OCI-LY1 (cell line): ENCODE results near the gene TRUB1.

Experiments
- H2AFZ ChIP-seq: fragments of 200-600 bp; sonication (generic), shearing (Covaris generic); 2 replicates; pipeline ENCODE4 v1.6.0; 2014; ENCODE audit warnings: antibody characterized with exemption, mild to moderate bottlenecking, low read length
- H3F3A ChIP-seq: fragments of 200-600 bp; sonication (generic), shearing (Covaris generic); 2 replicates; pipeline ENCODE4 v1.6.0; 2014; ENCODE audit warnings: mild to moderate bottlenecking, antibody characterized with exemption, low read length, moderate library complexity; ENCODE audit not compliant: insufficient read depth
- H3K27ac ChIP-seq: fragments of 200-600 bp; sonication (generic); 2 replicates; pipeline ENCODE4 v1.5.1; 2014; ENCODE audit warnings: low read length, mixed run types, mild to moderate bottlenecking, low read depth; ENCODE audit not compliant: poor library complexity, severe bottlenecking
- H3K27me3 ChIP-seq: fragments of 200-600 bp; sonication (generic); 2 replicates; pipeline ENCODE4 v1.6.0; 2014; ENCODE audit warnings: antibody characterized with exemption, mild to moderate bottlenecking, low read length, moderate library complexity; ENCODE audit not compliant: insufficient read depth
- H3K36me3 ChIP-seq: fragments of 200-600 bp; sonication (generic); 2 replicates; pipeline ENCODE4 v1.6.1; 2014; ENCODE audit warnings: mild to moderate bottlenecking, antibody characterized with exemption, low read length, moderate library complexity, mixed read lengths; ENCODE audit not compliant: insufficient read depth
- H3K4me1 ChIP-seq: fragments of 200-600 bp; sonication (generic); 2 replicates; pipeline ENCODE4 v1.5.1; 2014; ENCODE audit warnings: mild to moderate bottlenecking, low read length, moderate library complexity; ENCODE audit not compliant: insufficient read depth, severe bottlenecking
- H3K4me2 ChIP-seq: fragments of 200-600 bp; sonication (generic), shearing (Covaris generic); 2 replicates; pipeline ENCODE4 v1.6.1; 2014; ENCODE audit warnings: low read length
- H3K4me3 ChIP-seq: fragments of 200-600 bp; sonication (generic); 2 replicates; pipeline ENCODE4 v1.5.1; 2014; ENCODE audit warnings: low read length, low read depth, mild to moderate bottlenecking, mixed read lengths; ENCODE audit not compliant: poor library complexity, severe bottlenecking
- H3K79me2 ChIP-seq: fragments of 200-600 bp; shearing (Covaris generic); 2 replicates; pipeline ENCODE4 v1.6.1; 2016; ENCODE audit warnings: mixed run types, low read length, mixed read lengths; ENCODE audit not compliant: insufficient read depth
- H3K9ac ChIP-seq: fragments of 200-600 bp; sonication (generic), shearing (Covaris generic); 2 replicates; pipeline ENCODE4 v1.6.1; 2014; ENCODE audit warnings: mild to moderate bottlenecking, low read length, mixed read lengths
- H3K9me2 ChIP-seq: fragments of 200-600 bp; sonication (generic), shearing (Covaris generic); 2 replicates; pipeline ENCODE4 v1.6.1; 2014; ENCODE audit warnings: low read depth, mild to moderate bottlenecking, low read length, mixed read lengths
- H3K9me3 ChIP-seq: fragments of 200-600 bp; shearing (Covaris generic); 2 replicates; pipeline ENCODE4 v1.6.1; 2014; ENCODE audit warnings: low read length, mixed read lengths
- H4K20me1 ChIP-seq: fragments of 200-600 bp; sonication (generic), shearing (Covaris generic); 2 replicates; pipeline ENCODE4 v1.6.0; 2016; ENCODE audit warnings: mild to moderate bottlenecking, low read length; ENCODE audit not compliant: insufficient read depth
- CTCF ChIP-seq: fragments of 200-600 bp; sonication (generic), shearing (Covaris generic); IDR thresholded peaks from 2 replicates; pipeline ENCODE4 v1.5.1; 2017; ENCODE audit warnings: mild to moderate bottlenecking, antibody characterized with exemption, low read length, moderate library complexity, mixed read lengths
- EZH2 ChIP-seq: fragments of 200-600 bp; sonication (generic), shearing (Covaris generic); IDR thresholded peaks from 2 replicates; pipeline ENCODE4 v1.8.0; 2017; ENCODE audit warnings: borderline replicate concordance, mixed run types, mild to moderate bottlenecking, antibody characterized with exemption, low read length, moderate library complexity, mixed read lengths

Gene TRUB1

GRCh38 chr10:115004236-115004862, 66.4 kb downstream of the TRUB1 start:
- Histone ChIP-seq H3K36me3 (no peaks in the 10 kb centered on the region), H3K9me3 (no peaks in the 10 kb centered on the region), H3F3A (no peaks in the 10 kb centered on the region), H3K4me1 (peaks cover 24% of the 10 kb centered on the region), H3K4me3 (no peak overlapping the region), H3K4me2 (no peak overlapping the region), H3K27me3 (no peaks in the 10 kb centered on the region), H2AFZ (no peak overlapping the region), H3K27ac (no peak overlapping the region), H3K79me2 (no peaks in the 10 kb centered on the region), H4K20me1 (no peaks in the 10 kb centered on the region), H3K9ac (no peak overlapping the region), H3K9me2 (no peaks in the 10 kb centered on the region)
- no peak for TF ChIP-seq CTCF
- no peak for TF ChIP-seq EZH2

- H3K27me3 ChIP-seq = no peaks in the 10 kb centered on the region
- no peak for TF ChIP-seq EZH2
- TF ChIP-seq CTCF = no peak
- no peak overlapping the region for H2AFZ ChIP-seq
- no peaks in the 10 kb centered on the region for H3K9me2 ChIP-seq
- no peak overlapping the region for H3K4me2 ChIP-seq
- H4K20me1 ChIP-seq = no peaks in the 10 kb centered on the region
- no peaks in the 10 kb centered on the region for H3K36me3 ChIP-seq
- H3F3A ChIP-seq = no peaks in the 10 kb centered on the region
- H3K27ac ChIP-seq = no peak overlapping the region
- H3K4me1 ChIP-seq = peaks cover 21% of the 10 kb centered on the region
- H3K79me2 ChIP-seq = no peaks in the 10 kb centered on the region
- no peak overlapping the region for H3K9ac ChIP-seq
- H3K4me3 ChIP-seq = no peak overlapping the region
- no peaks in the 10 kb centered on the region for H3K9me3 ChIP-seq
Measured at GRCh38 chr10:115005771-115006170, 67.8 kb downstream of the TRUB1 start.

- no peak overlapping the region for H3K9ac ChIP-seq
- peaks cover 19% of the 10 kb centered on the region for H3K4me1 ChIP-seq
- no peaks in the 10 kb centered on the region for H3K9me2 ChIP-seq
- no peak overlapping the region for H3K4me2 ChIP-seq
- no peaks in the 10 kb centered on the region for H3K9me3 ChIP-seq
- H3K36me3 ChIP-seq = no peaks in the 10 kb centered on the region
- no peak overlapping the region for H3K27ac ChIP-seq
- TF ChIP-seq EZH2 (no peak), CTCF (no peak)
- 0 out of 2 replicates have a peak overlapping the region, but pooled peaks have one; percentile 42 for H2AFZ ChIP-seq
- no peaks in the 10 kb centered on the region for H3K79me2 ChIP-seq
- no peaks in the 10 kb centered on the region for H4K20me1 ChIP-seq
- no peaks in the 10 kb centered on the region for H3K27me3 ChIP-seq
- H3K4me3 ChIP-seq = no peak overlapping the region
- H3F3A ChIP-seq = no peaks in the 10 kb centered on the region
Measured at GRCh38 chr10:115018185-115018931, 80.4 kb downstream of the TRUB1 start.
